ENCODE measurements around the gene CFB. TPM values are rescaled to one million over a fixed set of nuclear protein-coding genes. Genes with fewer than 3 reads are reported as not detected.
"Not testable (repeated sequence)": the region's sequence is repeated elsewhere in the genome, so short reads cannot be mapped to it uniquely, and the experiment has no call there.

The CFB gene
- 34.7 TPM for total RNA-seq (ENCODE audit: insufficient read depth, low replicate concordance)

DNA sequence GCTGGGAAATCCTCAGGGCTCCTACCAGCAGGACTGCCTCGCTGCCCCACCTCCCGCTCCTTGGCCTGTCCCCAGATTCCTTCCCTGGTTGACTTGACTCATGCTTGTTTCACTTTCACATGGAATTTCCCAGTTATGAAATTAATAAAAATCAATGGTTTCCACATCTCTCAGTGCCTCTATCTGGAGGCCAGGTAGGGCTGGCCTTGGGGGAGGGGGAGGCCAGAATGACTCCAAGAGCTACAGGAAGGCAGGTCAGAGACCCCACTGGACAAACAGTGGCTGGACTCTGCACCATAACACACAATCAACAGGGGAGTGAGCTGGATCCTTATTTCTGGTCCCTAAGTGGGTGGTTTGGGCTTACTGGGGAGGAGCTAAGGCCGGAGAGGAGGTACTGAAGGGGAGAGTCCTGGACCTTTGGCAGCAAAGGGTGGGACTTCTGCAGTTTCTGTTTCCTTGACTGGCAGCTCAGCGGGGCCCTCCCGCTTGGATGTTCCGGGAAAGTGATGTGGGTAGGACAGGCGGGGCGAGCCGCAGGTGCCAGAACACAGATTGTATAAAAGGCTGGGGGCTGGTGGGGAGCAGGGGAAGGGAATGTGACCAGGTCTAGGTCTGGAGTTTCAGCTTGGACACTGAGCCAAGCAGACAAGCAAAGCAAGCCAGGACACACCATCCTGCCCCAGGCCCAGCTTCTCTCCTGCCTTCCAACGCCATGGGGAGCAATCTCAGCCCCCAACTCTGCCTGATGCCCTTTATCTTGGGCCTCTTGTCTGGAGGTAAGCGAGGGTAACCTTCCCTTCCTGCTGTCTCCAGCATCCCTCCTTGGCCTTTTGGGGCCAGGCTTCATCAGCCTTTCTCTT lies at the start of gene CFB:
Gene CFB (plus strand): TSS at position 589 of the 863 bp plus-strand sequence. CDS start 127 bp downstream, at position 716.
- peak; percentile 89 for DNase-seq (ENCODE audit: low spot score)

DNA sequence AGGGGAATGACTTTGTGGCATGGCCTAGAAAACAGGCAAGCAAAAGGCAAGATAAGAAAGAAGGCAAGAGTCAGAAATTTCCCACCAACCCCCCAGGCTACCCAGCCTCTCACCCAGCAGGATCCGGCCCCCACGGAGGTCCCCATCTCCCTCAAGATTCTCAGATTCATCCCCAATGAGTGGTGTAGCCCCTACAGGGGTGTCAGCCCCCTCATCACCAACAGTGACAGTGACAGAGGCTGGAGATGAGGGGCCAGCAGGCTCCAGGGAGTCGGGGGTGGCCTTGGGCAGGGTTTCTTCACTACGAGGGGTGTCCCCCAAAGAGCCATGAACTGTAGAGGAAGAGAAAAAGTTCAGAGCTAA lies 49.4 kb upstream of the CFB start:
- no peak for DNase-seq (ENCODE audit: low spot score)

DNA sequence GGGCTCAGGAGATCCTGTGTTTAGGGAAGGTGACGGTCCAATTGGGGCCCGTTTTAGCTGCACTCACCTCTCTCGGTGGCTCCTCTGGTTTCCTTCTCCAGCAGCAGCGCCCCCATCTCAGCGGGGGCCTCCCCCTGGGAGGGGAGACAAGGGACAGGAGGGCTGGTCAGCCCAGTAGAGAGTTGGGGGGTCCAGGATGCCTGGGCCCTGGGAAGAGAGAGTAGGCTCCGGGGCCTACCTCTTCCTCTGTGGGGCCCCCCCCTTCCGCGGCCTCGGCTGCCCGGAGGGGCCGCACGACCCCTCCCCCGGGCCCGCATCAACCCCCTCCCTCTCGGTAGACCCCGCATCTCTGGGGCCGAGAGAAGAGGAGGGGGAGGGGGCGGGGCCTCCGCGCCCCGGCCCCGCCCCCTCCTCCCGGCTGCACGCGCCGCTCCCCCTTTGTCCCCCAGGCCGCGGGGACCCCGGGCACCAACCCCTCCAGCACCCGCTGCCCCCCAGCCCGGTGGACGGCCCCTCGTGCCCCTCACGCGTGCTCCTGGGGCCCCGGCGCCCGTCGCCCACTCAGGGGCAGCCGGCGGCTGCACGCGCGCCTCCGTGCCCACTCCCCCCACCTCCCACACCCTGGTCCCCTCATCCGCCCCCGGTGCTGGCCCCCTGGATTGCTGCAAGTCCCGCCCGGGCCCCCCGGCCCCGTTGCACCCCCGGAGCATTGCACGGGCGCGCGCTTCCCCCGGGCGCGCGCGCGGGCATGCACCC lies 48.9 kb upstream of the CFB start:
- no peak for DNase-seq (ENCODE audit: low spot score)

DNA sequence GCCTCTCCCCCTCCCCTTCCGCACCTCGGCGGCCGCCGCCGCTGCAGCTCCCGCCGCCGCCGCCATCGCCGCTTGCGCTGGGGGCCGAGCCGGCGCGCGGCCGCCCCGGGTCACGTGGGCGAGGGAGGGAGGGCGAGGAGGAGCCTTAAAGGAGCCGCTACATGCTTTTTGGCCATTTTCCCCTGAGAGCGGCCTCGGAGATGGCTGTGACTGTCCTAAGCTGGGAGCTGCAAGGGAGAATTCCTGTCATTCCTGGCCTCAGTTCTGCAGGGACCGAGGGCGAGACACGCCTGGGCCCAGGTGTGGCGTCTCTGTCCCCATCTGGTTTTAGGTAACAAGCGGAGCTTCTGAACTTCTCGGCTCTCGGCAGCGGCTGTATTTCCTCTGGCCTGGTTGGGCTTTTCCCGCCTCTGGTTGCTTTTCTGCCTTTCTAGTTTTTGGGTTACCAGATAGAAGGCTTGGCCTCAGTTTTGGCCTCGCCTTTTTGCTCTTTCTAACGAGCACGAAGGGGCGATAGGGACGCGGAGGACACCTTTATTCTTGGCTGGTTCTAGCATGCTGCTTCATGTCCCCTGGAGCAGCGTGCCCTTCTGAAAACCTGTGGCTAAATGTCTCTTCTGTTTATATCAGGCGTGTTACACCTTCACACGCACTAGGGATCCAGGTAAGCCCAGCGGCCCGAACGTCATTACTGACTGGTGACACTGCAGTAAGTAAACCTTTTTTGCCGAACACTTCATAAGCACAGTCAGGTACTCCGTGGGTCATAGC lies 48.1 kb upstream of the CFB start, which contains the start of gene EHMT2:
Gene EHMT2 (minus strand): TSS at position 87 of the 771 bp plus-strand sequence. CDS start 21 bp downstream, at position 66.
- peak; percentile 90 for DNase-seq (ENCODE audit: low spot score)

DNA sequence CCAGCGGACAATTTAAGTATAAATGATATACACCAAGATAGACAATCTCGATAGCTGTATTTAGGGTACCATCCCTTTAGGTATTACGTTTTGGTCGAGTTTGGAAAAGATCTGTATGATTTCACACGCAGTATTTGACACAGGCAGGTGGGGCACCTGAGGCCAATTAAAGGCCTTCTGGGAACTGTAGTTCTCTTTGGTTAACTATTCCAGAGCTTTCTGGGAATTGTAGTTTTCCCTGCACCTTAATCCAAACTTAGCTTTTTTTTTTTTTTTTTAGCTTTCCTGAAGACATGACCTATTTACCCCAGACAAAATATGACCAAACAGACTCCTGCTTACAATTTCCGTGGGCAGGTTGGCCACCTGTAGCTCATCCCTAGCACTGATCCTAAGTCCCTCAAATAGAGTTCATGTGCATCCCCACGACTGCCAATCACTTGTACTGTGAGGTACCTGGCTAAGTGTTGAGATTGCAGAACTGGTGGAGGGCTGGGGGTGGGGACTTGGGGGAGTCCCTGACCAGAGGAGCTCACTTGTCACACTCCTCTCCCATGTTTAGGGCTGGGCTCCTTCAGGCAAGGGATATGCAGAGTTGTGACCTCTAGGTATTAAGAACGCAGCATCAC lies 47.4 kb upstream of the CFB start:
- peak; percentile 70 for DNase-seq (ENCODE audit: low spot score)

DNA sequence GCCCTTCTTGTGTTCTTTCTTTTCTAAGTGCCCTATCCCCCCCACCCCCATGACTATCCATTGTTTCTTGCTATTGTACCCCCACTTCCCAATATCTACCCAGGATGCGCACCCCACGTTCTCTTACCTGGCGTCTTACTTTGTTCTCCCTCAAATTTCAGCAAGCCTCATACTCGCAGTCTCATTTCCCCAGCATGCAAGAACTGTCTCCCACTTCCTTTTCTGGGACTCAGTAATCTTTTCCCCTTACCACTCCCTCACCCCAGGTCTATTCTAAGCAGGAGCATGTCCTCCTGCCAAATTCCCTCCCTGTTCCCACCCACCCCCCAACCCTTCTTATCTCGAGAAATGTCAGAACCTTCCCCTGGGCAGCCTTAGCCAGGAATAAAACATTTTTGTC lies 46.7 kb upstream of the CFB start:
- DNase-seq (ENCODE audit: low spot score): no peak

DNA sequence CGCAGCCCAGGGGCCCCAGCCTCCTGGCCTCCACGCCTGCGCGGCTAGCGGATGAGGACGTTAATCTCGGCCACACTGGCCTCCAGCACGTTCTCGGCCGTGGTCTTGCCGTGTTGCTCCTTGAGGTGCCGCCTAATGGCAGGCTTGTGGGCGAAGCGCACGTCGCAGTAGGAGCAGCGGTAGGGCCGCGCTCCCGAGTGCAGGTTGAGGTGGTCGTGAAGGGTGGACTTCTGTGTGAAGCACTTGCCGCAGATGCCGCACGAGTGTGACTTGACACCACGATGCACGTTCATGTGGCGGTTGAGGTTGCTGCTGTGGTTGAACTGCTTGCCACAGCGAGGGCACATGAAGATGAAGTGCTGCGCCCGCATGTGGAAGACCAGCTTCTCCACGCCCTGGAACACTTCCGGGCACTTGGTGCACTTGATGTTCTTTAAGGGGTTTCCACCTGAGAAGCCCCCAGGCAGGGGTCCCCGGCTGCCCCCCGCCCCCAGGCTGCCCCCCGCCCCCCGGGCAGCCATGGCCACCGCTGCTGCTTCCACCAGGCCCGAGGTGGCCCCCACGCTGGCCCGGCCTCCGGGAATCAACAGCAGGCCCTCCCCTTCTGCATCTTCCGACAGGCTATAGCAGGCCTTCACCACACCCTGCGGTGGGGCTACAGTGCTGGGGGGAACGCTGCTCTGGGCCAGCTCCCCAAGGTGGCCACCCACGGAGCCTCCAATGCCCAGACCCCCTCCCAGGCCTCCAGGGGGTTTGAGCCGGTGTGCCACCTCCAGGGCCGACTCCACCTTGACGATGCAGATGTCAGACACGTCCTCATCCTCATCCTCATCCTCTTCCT lies 45.8 kb upstream of the CFB start:
- no peak for DNase-seq (ENCODE audit: low spot score)

DNA sequence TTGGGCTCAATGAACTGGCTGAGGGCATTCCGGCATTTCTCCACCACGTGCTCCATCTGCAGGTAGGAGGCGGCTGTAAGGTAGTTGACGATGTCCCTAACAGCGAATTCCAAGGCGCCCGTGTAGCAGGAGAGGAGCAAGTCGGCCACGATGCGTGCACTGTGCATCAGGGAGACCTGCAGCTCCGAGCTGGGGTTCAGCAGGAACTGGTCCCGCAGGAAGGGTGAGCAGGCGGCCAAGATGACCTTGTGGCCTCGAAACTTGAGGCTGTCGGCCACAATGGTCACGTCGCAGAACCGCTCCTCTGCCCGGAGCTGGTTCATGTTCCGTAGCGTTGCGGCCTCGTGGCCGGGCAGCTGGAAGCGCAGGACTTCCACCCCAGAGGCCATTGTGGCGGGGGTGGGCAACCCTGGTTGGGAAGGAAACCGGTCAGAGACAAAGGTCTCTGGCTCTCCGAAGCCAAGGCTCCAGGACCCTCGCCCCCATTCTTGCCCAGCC lies 44.9 kb upstream of the CFB start:
- no peak for DNase-seq (ENCODE audit: low spot score)

DNA sequence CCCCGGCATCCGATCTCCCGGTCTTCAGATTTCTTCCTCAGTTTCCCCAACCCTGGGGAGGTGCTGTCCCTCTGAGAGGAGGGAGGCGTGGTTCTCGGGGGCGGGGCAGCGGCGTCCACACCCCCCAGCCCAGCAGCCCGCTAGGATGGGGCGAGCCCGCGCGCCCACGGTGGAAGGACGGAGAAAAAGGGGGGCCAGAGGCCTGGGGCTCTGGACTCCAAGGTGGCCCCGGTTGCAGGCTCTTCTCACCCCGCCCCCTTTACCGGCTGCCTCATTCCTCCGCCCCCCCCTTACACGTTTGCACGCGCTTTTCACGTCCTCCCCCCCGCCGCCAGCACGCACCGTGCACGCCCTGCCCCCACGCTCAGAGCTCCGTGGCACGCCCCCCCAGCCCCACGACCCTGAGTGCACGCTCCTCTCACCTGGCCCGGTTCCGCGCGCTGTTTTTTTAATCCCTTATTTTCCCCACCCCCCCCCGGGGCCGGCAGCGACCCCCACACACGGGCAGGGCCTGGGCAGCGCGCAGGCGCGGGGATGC lies 44.4 kb upstream of the CFB start:
- peak; percentile 72 for DNase-seq (ENCODE audit: low spot score)

DNA sequence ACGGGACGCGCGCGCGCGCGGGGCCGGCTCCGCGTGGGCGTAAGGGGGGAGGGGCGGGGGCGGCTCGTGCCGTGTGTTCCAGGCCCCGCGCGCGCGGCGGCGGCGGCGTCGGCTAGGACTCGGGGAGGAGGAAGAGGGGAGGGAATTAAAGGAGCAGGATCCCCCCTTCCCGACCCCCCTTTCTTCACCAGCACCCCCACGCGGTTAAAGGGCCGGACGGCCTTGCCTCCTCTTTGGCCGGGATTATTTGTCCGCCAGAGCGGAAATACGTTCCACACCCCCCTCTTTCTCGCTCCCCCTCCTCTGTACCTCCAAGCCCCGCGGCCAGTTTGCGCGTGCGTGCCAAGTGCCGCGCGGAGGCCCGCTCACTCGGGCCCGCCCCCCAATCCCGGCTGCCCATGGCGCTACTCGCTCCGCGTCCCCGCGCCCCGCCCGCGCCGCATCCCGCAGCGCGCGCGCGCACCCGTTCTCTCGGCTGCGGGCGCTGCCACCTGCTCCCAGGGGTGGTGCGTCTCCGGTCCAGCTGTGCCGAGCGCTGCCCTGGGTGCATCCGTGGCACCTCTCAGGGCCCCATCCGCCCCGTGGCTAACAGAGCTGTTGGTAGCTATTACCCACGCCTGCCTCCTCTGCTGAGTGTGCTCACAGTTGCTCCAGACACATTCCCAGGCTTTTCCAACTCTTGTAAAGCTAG lies 43.8 kb upstream of the CFB start, which contains the start of gene ZBTB12:
Gene ZBTB12 (minus strand): TSS at position 134 of the 691 bp plus-strand sequence. CDS start 781 bp downstream, outside the sequence.
- peak; percentile 99 for DNase-seq (ENCODE audit: low spot score)

DNA sequence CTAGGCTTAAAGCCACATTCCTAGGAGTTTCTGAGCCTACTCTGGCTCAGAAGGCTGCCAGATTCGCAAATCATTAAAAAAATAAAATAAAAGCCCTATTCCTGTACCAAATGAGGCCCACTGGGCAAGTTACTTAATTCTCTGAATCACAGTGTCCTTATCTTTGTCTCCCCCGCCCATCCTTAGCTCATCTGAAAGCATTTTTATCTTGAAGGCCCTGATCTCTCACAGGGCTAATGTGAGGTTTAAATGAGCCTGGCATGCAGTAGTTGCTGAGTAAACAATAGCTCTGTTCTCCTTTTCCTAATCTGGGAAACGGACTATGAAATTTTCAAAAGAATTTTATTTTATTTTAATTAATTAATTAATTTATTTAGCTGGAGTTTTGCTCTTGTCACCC lies 41.9 kb upstream of the CFB start:
- DNase-seq (ENCODE audit: low spot score): peak; percentile 91

DNA sequence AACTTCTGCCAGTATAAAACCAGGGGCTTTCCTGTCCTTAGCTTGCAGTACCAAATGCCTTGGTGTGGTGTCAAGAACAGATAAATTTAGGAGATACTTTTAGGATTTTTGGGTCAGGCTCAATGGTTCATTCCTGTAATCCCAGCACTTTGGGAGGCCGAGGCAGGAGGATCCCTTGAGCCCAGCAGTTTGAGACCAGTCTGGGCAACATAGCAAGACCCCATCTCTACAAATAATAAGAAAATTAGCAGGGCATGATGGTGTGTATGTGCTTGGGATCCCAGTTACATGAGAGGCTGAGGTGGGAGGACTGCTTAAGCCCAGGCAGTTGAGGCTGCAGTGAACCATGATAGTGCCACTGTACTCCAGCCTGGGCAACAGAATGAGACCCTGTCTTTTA lies 40.9 kb upstream of the CFB start:
- DNase-seq (ENCODE audit: low spot score): no peak

DNA sequence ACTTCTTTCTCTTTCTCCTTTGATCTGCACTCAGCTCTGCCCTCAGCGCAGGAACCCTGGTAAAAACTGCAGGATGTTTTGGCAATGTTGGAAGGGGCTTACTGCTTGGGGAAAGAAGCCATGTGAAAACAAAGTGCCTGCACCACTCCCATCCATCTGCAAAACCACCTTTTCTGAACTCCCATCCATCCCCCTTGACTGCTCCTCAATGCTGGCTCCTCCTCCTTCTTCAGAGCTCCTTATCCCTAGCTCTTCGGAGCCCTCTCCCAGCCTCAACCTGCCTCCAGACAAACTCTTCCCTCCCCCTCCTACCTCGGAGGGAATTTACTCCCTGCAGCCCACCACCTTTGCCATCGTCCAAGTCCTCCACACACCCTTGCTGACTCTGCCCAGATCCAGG lies 39.8 kb upstream of the CFB start:
- DNase-seq (ENCODE audit: low spot score): no peak

DNA sequence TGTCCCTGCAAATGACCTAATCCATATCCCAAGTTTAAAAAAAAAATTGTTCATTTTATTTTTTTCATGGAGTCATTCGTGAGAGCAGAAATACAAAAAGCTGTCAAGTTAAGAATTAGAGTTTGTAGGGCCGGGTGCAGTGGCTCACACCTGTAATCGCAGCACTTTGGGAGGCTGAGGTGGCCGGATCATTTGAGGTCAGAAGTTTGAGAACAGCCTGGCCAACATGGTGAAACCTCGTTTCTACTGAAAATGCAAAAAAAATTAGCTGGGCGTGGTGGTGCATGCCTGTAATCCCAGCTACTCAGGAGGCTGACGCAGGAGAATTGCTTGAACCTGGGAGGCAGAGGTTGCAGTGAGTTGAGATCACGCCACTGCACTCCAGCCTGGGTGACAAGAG lies 39.2 kb upstream of the CFB start:
- not testable (repeated sequence) for DNase-seq (ENCODE audit: low spot score)

DNA sequence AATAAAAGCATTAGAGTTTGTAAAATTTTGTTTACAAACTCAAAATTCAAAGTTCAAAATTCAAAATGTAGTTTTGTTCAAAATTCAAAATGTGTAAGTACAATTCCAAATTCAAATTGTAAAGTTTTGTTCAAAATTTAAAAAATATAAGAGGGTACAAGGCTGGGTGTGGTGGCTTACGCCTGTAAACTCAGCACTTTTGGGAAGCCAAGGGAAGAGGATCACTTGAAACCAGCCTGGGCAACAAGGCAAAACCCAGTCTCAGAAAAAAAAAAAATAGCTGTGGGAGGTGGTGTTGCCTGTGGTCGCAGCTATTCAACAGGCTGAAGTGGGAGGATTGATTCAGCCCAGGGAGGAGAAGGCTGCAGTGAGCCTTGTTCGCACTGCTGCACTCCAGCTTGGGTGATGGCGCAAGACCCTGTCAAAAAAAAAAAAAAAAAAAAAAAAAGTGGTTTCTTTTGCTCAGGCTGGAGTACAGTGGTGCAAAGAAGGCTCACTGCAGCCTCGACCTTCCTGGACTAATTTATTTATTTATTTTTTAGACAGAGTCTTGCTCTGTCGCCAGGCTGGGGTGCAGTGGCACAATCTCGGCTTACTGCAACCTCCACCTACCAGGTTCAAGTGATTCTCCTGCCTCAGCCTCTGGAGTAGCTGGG lies 38.6 kb upstream of the CFB start:
- DNase-seq (ENCODE audit: low spot score): peak; percentile 50

DNA sequence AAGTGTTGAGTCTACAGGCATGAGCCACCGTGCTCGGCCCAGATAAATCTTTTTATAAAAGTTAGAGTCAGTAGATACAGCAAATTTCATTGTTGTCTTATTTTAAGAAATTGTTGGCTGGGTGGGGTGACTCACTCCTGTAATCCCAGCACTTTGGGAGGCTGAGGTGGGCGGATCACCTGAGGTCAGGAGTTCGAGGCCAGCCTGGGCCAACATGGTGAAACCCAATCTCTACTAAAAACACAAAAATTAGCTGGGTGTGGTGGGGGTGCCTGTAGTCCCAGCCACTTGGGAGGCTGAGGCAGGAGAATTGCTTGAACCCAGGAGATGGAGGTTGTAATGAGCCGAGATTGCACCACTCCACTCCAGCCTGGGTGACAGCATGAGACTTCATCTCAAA lies 37.6 kb upstream of the CFB start:
- not testable (repeated sequence) for DNase-seq (ENCODE audit: low spot score)

DNA sequence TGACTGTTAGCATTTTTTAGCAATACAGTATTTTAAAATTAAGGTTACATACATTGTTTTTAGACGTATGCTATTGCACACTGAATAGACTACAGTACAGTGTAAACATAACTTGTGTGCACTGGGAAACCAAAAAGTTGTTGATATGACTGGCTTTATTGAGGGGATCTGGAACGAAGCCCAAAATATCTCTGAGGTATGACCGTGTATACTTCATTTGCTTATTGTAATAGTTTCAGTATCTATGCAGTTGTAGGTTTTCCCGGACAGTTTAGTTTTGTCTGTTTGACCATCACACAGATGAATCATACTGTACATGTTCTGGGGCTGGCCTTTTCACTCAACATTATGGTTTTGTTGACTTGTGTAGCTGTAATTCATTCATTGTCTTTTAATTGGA lies 37.1 kb upstream of the CFB start:
- no peak for DNase-seq (ENCODE audit: low spot score)

DNA sequence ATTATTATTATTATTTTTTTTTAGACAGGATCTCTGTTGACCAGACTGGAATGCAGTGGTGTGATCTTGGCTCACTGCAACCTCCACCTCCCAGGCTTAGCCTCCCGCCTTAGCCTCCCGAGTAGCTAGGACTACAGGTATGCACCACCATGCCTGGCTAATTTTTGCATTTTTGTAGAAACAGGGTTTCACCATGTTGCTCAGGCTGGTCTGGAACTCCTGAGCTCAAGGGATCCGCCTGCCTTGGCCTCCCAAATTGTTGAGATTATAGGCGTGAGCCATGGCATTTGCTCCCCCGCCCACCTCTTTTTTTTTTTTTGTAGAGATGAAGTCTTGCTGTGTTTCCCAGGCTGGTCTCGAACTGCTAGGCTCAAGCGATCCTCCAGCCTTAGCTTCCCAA lies 36.6 kb upstream of the CFB start:
- not testable (repeated sequence) for DNase-seq (ENCODE audit: low spot score)

Measured in umbilical cord (tissue), 2 donors.